C4-2B (cell line): Measurements from ENCODE around the gene MND1.

ENCODE experiments used
- CTCF ChIP-seq: fragments of 450-650 bp; conservative IDR thresholded peaks from 2 replicates; pipeline ENCODE4 v1.5.1; 2017; ENCODE audit warnings: mild to moderate bottlenecking
- ZFX ChIP-seq: fragments of 450-650 bp; IDR thresholded peaks from 2 replicates; pipeline ENCODE4 v1.6.1; 2017

- TF ChIP-seq CTCF (no peak), ZFX (no peak)
Measured at GRCh38 chr4:153447175-153447905, 102.9 kb downstream of the MND1 start.
